Suprapubic skin (tissue), 4 donors: ENCODE data around the gene MROH2A.

Source experiments
- CTCF ChIP-seq, 2 donors: fragments of 200-600 bp in 1 of 2; fragments of 450-650 bp in 1 of 2; sonication (generic) in 1 of 2; IDR thresholded peaks; one replicate each; pipeline ENCODE4 v1.5.1; 2016 to 2019; ENCODE audit warnings: antibody characterized with exemption in 2 of 2, mild to moderate bottlenecking in 1 of 2, moderate library complexity in 1 of 2
- POLR2A ChIP-seq, 2 donors: fragments of 450-650 bp; IDR thresholded peaks; one replicate each; pipeline ENCODE4 v1.6.1; 2017; ENCODE audit warnings: antibody characterized with exemption in 2 of 2, mild to moderate bottlenecking in 2 of 2, moderate library complexity in 2 of 2
- POLR2AphosphoS5 ChIP-seq, 3 donors: sonication (generic); formaldehyde crosslinking; IDR thresholded peaks; one replicate each; pipeline ENCODE4 v1.6.1; 2017; ENCODE audit warnings: antibody characterized with exemption in 3 of 3

GRCh38 chr2:233824373-233824772 lies 46.2 kb downstream of the MROH2A start:
- TF ChIP-seq CTCF (IDR thresholded peaks at IDR 0.05) = no peak
- no peak for TF ChIP-seq POLR2AphosphoS5 (IDR thresholded peaks at IDR 0.05)
- TF ChIP-seq POLR2A (IDR thresholded peaks at IDR 0.05) = no peak
